NCI-H748 (cell line): Measurements from ENCODE around the gene KDR.

ENCODE experiments used
- DNase-seq: peaks from one replicate; lab custom pipeline; 2025; ENCODE audit not compliant: unreplicated experiment; lab: John Stamatoyannopoulos, UW

The KDR gene

GRCh38 chr4:55125087-55125721, at the start of gene KDR:
TSS of gene KDR (minus strand) at chr4:55125595. CDS start at chr4:55125293, 302 bp downstream.
- DNase-seq: peak; percentile 45

GRCh38 chr4:55173580-55173979, 48.2 kb upstream of the KDR start:
- no peak for DNase-seq

- no peak for DNase-seq
Measured at GRCh38 chr4:55172694-55173287, 47.4 kb upstream of the KDR start.

- DNase-seq: peak; percentile 9
Measured at GRCh38 chr4:55170462-55170861, 45.1 kb upstream of the KDR start.

GRCh38 chr4:55169352-55169961, 44.1 kb upstream of the KDR start:
- peak; percentile 59 for DNase-seq

- DNase-seq: no peak
Measured at GRCh38 chr4:55162396-55162795, 37.0 kb upstream of the KDR start.

GRCh38 chr4:55161739-55162138, 36.3 kb upstream of the KDR start:
- DNase-seq: no peak

GRCh38 chr4:55159851-55160250, 34.5 kb upstream of the KDR start:
- no peak for DNase-seq

- no peak for DNase-seq
Measured at GRCh38 chr4:55158957-55159356, 33.6 kb upstream of the KDR start.

DNA sequence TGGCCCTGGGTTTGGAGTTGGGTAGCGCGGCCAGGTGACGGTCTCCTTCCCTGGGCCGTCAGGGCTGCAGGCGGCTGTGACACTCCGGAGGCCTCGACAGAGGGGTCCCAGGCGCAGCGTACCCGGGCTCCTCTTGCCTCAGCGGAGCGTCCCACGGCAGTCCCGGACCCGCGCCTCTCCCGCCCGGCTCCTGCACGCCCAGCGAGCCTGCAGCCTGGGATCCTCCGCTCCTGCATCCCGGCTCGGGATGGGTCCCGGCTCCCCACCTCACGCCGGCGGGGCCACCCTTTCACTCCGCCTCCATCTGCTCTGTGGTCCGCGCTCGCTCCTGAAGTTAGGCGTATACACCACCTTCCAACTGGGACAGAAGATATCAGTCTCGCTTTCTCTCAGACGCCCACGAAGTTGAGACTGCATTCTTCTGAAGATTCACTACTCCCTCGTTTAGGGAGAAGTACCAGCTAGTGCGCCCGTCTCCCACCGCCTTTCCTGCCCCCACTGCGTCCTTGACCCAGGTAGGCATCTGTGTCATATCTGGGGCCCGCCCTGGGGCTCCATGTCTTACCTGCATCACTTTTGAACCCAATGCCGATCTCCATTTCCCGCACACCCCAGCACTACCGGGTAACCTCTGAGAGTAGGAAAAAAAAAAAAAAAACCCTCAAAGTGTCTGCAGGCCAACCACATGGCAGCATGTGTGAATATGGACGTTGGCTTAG, 32.3 kb upstream of the KDR start:
- no peak for DNase-seq

- no peak for DNase-seq
Measured at GRCh38 chr4:55154933-55155332, 29.5 kb upstream of the KDR start.

DNA sequence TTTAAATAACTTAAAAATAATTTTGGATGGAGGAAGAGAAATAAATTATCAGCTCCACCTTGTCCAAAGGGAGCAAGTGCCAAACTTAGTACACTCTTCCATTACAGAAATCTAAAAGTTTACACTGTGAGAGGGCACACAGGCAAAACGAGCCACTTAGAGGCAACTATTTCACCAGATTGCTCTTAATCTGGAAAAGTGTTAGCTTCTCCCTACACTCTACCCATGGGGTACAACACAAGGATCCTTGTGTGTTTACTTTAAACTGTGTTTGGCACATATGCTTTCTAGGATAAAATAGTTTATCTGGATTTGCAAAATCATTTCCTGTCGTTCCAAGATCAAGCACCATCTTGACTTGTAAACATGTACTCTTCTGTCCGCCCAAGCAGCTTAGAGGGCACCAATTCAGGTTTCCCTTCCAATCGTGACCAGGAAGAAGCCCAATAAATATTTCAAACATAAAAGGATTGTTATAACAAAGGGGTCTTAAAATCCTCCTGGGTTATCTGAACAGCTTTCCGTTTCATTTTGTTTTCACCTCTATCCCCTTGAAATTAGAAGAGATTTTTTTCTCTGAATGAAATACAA, 29.0 kb upstream of the KDR start:
- no peak for DNase-seq

DNA sequence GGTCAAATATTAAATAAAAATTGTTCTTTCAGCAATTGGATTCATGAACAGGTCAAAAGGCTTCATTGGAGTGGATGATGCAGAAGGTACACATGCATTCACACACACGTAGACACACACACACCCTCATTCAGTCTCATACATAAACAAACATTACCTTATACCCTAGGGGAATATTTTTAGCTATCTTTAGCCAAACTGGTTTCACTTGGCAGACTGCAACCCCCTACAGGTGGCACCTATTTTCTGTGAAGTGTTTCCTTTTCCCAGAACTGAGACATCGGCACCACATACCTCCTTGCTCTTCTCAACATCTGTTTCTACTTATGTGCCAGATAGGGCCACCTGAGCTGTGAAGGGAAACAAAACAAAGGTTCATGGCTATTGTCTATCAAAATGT, 18.5 kb upstream of the KDR start:
- DNase-seq: peak; percentile 28

- DNase-seq: no peak
Measured at GRCh38 chr4:55138367-55138766, 13.0 kb upstream of the KDR start.

- no peak for DNase-seq
Measured at GRCh38 chr4:55136634-55137033, 11.2 kb upstream of the KDR start.

DNA sequence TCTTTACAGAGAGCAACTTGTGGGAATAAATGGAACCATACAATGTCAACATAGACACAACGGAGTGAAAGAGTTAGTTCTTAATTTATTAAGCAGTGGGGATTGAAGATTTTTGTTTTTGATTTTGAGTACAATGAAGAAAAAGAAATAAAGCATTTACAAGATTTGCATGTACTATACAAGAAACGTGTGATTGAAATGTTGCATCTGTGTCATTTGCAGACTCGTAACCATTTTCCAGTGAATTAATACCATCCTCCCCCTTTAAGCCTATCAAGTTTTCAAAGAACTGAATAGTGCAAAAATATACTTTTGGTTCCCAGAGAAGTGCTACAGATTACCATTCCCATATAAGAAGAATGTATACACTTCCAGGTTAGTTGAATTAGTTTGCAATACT, 8.6 kb upstream of the KDR start:
- DNase-seq: no peak

DNA sequence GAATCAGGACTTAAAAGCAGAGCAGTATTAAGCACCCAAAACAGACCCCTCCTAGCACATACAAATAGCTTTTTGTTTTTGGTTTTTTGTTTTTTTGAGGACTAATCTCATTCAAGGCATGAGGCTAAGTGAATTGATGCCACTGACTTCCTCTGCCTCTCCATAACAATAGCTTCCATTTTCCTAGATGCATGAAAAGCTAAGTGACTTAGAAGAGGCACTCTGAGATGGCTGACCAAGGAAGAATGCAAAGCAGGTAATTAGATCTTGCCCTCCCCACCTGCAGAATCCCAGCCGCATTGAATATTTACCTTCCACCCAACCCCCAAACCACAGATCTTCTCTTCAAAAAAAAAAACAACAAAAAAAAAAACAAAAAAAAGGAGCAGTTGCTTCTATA, 7.4 kb upstream of the KDR start:
- no peak for DNase-seq

DNA sequence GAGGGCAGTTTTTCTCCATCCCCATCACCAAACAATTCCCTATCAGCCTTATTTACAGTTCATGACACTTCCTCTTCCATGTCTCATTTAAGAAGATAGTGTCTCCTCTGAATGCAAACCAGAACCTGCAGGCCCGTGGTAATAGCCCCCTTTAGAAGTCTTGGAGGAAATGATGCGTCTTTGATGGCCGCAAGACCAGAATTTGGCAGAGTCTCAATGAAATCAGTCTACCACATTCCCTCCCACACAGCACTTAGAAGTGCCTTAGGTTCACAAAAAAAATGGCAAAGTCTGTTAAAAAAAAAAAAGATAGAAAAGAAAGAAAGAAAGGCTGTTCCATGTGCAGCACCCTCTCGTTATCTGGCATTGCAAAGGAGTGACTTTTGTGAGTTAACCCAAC, 2.1 kb upstream of the KDR start:
- no peak for DNase-seq

GRCh38 chr4:55127053-55127452, 1.7 kb upstream of the KDR start:
- DNase-seq: no peak

DNA sequence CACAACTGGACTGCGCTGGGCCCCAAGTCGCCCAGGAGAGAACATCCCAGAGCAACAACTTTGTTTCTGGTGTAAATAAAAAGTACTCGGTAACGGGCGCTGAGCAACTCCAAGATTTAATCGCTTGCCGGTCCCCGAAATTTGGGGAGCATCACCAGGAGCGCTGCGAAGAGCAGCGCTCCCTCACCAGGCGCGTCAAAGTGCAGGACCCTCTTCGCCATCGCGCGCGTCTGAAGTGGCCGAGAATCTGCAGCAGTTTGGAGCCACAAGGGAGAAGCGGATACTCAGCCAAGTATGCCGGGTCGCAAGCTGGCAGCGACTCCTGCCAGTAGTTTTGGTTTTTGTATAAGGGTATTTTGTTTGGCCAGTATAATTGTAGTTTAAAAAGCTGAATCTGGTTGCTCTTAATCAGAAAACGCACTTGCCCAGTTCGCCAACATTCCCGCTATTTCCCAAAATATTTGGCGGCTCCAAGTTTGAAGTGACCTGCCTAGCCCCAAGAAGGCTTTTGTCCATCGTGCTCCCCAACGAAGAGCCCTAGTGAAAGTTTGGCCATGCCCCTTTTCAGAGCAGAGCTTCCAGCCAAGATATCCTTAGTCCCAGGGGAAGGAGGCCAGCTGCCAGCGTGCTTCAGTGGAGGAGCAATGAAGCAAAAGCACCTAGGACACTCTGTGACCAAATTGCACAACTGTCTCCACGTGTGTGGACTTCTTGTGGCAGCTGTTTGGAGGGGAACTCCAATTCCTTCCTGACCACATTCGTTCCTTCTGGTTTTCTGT, 557 bp upstream of the KDR start:
- DNase-seq: peak; percentile 18
